HEK293 (cell line): ENCODE data around the gene DCAF15.

Source experiments
- EGR2 ChIP-seq: fragments of 450-650 bp; formaldehyde crosslinking; IDR thresholded peaks from 2 replicates; pipeline ENCODE4 v1.5.1; 2016; ENCODE audit warnings: low read depth, missing biosample characterization, missing genetic modification characterization
- HOXC10 ChIP-seq: sonication (generic); formaldehyde crosslinking; IDR thresholded peaks from 2 replicates; pipeline ENCODE4 v1.8.1; 2023; ENCODE audit warnings: mild to moderate bottlenecking, missing genetic modification reagents
- KLF1 ChIP-seq: fragments of 450-650 bp; formaldehyde crosslinking; IDR thresholded peaks from 2 replicates; pipeline ENCODE4 v1.5.1; 2016; ENCODE audit warnings: missing biosample characterization, missing genetic modification characterization
- KLF10 ChIP-seq: fragments of 450-650 bp; IDR thresholded peaks from 2 replicates; pipeline ENCODE4 v1.5.1; 2018; ENCODE audit warnings: missing biosample characterization, mild to moderate bottlenecking, missing genetic modification characterization
- RBAK ChIP-seq: fragments of 450-650 bp; formaldehyde crosslinking; IDR thresholded peaks from 2 replicates; pipeline ENCODE4 v1.5.1; 2016; ENCODE audit warnings: missing biosample characterization, missing genetic modification characterization
- ZBTB1 ChIP-seq: fragments of 450-650 bp; formaldehyde crosslinking; IDR thresholded peaks from 2 replicates; pipeline ENCODE4 v1.5.1; 2016; ENCODE audit warnings: missing biosample characterization, missing genetic modification characterization
- ZBTB20 ChIP-seq: fragments of 450-650 bp; formaldehyde crosslinking; IDR thresholded peaks from 2 replicates; pipeline ENCODE4 v1.5.1; 2016; ENCODE audit warnings: missing biosample characterization, missing genetic modification characterization
- ZFHX2 ChIP-seq: fragments of 450-650 bp; formaldehyde crosslinking; conservative IDR thresholded peaks from 2 replicates; pipeline ENCODE4 v1.5.1; 2016; ENCODE audit warnings: missing biosample characterization, missing genetic modification characterization
- ZNF112 ChIP-seq: fragments of 450-650 bp; formaldehyde crosslinking; IDR thresholded peaks from 2 replicates; pipeline ENCODE4 v1.5.0; 2017; ENCODE audit warnings: missing biosample characterization, missing genetic modification characterization
- ZNF19 ChIP-seq: fragments of 450-650 bp; formaldehyde crosslinking; IDR thresholded peaks from 2 replicates; pipeline ENCODE4; 2016; ENCODE audit warnings: missing biosample characterization, missing genetic modification characterization, low read depth
- ZNF24 ChIP-seq: fragments of 450-650 bp; formaldehyde crosslinking; IDR thresholded peaks from 2 replicates; pipeline ENCODE4 v1.5.1; 2016; ENCODE audit warnings: missing biosample characterization, missing genetic modification characterization
- ZNF248 ChIP-seq: fragments of 450-650 bp; formaldehyde crosslinking; IDR thresholded peaks from 2 replicates; pipeline ENCODE4 v1.5.1; 2017; ENCODE audit warnings: missing biosample characterization, missing genetic modification characterization
- ZNF266 ChIP-seq: fragments of 450-650 bp; formaldehyde crosslinking; IDR thresholded peaks from 2 replicates; pipeline ENCODE4 v1.5.1; 2016; ENCODE audit warnings: missing biosample characterization, missing genetic modification characterization, low read depth
- ZNF529 ChIP-seq: fragments of 450-650 bp; formaldehyde crosslinking; IDR thresholded peaks from 2 replicates; pipeline ENCODE4 v1.5.1; 2017; ENCODE audit warnings: missing genetic modification characterization, missing biosample characterization; ENCODE audit not compliant: insufficient replicate concordance
- ZNF558 ChIP-seq: fragments of 450-650 bp; formaldehyde crosslinking; IDR thresholded peaks from 2 replicates; pipeline ENCODE4 v1.5.1; 2016; ENCODE audit warnings: missing biosample characterization, missing genetic modification characterization
- ZNF560 ChIP-seq: fragments of 450-650 bp; formaldehyde crosslinking; IDR thresholded peaks from 2 replicates; pipeline ENCODE4 v1.5.1; 2017; ENCODE audit warnings: missing biosample characterization, missing genetic modification characterization, borderline replicate concordance
- ZNF621 ChIP-seq: fragments of 450-650 bp; formaldehyde crosslinking; IDR thresholded peaks from 2 replicates; pipeline ENCODE4 v1.5.1; 2017; ENCODE audit warnings: missing biosample characterization, missing genetic modification characterization
- ZNF830 ChIP-seq: fragments of 450-650 bp; IDR thresholded peaks from 2 replicates; pipeline ENCODE4 v1.5.0; 2018; ENCODE audit warnings: missing biosample characterization, missing genetic modification characterization, low read depth, mild to moderate bottlenecking, moderate library complexity
- ZNF837 ChIP-seq: fragments of 450-650 bp; formaldehyde crosslinking; IDR thresholded peaks from 2 replicates; pipeline ENCODE4 v1.5.1; 2016; ENCODE audit warnings: missing biosample characterization, missing genetic modification characterization
- ZNF843 ChIP-seq: fragments of 450-650 bp; formaldehyde crosslinking; IDR thresholded peaks from 2 replicates; pipeline ENCODE4 v1.5.1; 2016; ENCODE audit warnings: missing biosample characterization, missing genetic modification characterization
- ZSCAN16 ChIP-seq: fragments of 450-650 bp; formaldehyde crosslinking; IDR thresholded peaks from 2 replicates; pipeline ENCODE4 v1.5.1; 2016; ENCODE audit warnings: missing biosample characterization, missing genetic modification characterization
- ZSCAN23 ChIP-seq: fragments of 450-650 bp; formaldehyde crosslinking; IDR thresholded peaks from 2 replicates; pipeline ENCODE4 v1.5.1; 2016; ENCODE audit warnings: missing biosample characterization, missing genetic modification characterization
- ZXDB ChIP-seq: fragments of 450-650 bp; formaldehyde crosslinking; IDR thresholded peaks from 2 replicates; pipeline ENCODE4 v1.5.1; 2016; ENCODE audit warnings: missing biosample characterization, missing genetic modification characterization
- TF ChIP-seq, protein P1 (sequence below): fragments of 450-650 bp; formaldehyde crosslinking; IDR thresholded peaks from 2 replicates; pipeline ENCODE4 v1.5.1; 2017; ENCODE audit warnings: missing biosample characterization, mild to moderate bottlenecking, missing genetic modification characterization, moderate library complexity
- TF ChIP-seq, protein P2 (sequence below): fragments of 450-650 bp; formaldehyde crosslinking; IDR thresholded peaks from 2 replicates; pipeline ENCODE4 v1.5.1; 2016; ENCODE audit warnings: missing biosample characterization, missing genetic modification characterization, borderline replicate concordance
- TF ChIP-seq, protein P3 (sequence below): fragments of 450-650 bp; formaldehyde crosslinking; IDR thresholded peaks from 2 replicates; pipeline ENCODE4 v1.5.1; 2016; ENCODE audit warnings: missing biosample characterization, missing genetic modification characterization
- TF ChIP-seq, protein P4 (sequence below): fragments of 450-650 bp; formaldehyde crosslinking; IDR thresholded peaks from 2 replicates; pipeline ENCODE4 v1.5.1; 2016; ENCODE audit warnings: missing biosample characterization, missing genetic modification characterization, low read depth
- TF ChIP-seq, protein P5 (sequence below): fragments of 450-650 bp; formaldehyde crosslinking; IDR thresholded peaks from 2 replicates; pipeline ENCODE4 v1.5.1; 2016; ENCODE audit warnings: missing biosample characterization, missing genetic modification characterization
- TF ChIP-seq, protein P6 (sequence below): fragments of 450-650 bp; formaldehyde crosslinking; IDR thresholded peaks from 2 replicates; pipeline ENCODE4 v1.5.1; 2016; ENCODE audit warnings: missing biosample characterization, missing genetic modification characterization

The DCAF15 gene

DNA sequence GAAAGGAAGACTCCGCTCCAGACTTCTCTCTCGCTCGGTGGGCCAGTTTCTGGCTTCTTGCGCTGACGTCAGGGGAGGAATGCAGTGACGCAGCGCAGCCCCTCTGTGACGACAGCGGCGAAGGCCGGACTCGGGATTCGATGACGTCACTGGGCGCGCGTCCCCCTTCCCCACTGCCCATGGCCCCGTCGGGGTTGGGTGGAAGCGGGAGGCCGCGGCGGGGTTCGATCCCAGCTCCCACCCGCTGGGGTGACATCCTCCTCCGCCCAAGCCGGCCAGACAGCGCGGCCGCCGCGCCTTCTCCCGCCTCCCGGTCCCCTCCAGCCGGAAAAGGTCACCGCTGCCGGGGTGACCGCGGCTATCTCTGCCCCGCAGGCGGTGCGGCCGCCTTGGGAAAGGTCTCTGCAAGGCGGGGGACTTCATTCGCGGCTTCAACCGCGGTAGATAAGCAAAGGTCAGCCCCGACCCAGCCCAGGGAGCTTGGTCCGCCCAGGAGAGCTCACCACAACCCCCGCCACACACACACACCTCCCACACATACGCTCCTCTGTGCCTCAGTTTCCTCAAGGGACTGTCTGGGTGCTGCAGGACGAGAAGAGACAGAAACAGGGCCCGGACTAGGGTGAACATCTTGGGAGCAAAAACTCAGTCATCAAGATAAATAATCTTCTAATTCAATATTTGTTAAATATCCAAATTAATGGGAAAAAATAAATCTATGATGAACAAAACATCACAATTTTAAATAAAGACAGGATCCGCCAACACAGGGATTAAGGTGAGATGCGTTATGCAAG is 54.7 kb downstream of the DCAF15 start (continued):
- TF ChIP-seq RBAK (tag by site-specific recombination), result no peak
- TF ChIP-seq ZXDB (tag by site-specific recombination), result peak; percentile 96
- TF ChIP-seq ZNF843 (tag by site-specific recombination), result peak; percentile 76
- no peak for TF ChIP-seq HOXC10 (CRISPR knock-in tag)
- peak; percentile 88 for TF ChIP-seq KLF10 (tag by site-specific recombination)
- TF ChIP-seq, protein P1, sequence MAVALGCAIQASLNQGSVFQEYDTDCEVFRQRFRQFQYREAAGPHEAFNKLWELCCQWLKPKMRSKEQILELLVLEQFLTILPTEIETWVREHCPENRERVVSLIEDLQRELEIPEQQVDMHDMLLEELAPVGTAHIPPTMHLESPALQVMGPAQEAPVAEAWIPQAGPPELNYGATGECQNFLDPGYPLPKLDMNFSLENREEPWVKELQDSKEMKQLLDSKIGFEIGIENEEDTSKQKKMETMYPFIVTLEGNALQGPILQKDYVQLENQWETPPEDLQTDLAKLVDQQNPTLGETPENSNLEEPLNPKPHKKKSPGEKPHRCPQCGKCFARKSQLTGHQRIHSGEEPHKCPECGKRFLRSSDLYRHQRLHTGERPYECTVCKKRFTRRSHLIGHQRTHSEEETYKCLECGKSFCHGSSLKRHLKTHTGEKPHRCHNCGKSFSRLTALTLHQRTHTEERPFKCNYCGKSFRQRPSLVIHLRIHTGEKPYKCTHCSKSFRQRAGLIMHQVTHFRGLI, result peak; percentile 55; the same call in 1 of the 2 replicates
- peak; percentile 66 for TF ChIP-seq EGR2 (tag by site-specific recombination)
- no peak for TF ChIP-seq ZNF837
- peak; percentile 51; the same call in 1 of the 2 replicates for TF ChIP-seq ZSCAN16 (tag by site-specific recombination)
- no peak for TF ChIP-seq ZNF112 (tag by site-specific recombination)
- TF ChIP-seq ZSCAN23 (tag by site-specific recombination), result peak; percentile 92
- TF ChIP-seq ZNF266 (tag by site-specific recombination), result no peak
- TF ChIP-seq KLF1 (tag by site-specific recombination), result peak; percentile 79
- TF ChIP-seq, protein P2, sequence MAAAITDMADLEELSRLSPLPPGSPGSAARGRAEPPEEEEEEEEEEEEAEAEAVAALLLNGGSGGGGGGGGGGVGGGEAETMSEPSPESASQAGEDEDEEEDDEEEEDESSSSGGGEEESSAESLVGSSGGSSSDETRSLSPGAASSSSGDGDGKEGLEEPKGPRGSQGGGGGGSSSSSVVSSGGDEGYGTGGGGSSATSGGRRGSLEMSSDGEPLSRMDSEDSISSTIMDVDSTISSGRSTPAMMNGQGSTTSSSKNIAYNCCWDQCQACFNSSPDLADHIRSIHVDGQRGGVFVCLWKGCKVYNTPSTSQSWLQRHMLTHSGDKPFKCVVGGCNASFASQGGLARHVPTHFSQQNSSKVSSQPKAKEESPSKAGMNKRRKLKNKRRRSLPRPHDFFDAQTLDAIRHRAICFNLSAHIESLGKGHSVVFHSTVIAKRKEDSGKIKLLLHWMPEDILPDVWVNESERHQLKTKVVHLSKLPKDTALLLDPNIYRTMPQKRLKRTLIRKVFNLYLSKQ (tag by site-specific recombination), result no peak
- TF ChIP-seq ZNF621, result no peak
- TF ChIP-seq, protein P3, sequence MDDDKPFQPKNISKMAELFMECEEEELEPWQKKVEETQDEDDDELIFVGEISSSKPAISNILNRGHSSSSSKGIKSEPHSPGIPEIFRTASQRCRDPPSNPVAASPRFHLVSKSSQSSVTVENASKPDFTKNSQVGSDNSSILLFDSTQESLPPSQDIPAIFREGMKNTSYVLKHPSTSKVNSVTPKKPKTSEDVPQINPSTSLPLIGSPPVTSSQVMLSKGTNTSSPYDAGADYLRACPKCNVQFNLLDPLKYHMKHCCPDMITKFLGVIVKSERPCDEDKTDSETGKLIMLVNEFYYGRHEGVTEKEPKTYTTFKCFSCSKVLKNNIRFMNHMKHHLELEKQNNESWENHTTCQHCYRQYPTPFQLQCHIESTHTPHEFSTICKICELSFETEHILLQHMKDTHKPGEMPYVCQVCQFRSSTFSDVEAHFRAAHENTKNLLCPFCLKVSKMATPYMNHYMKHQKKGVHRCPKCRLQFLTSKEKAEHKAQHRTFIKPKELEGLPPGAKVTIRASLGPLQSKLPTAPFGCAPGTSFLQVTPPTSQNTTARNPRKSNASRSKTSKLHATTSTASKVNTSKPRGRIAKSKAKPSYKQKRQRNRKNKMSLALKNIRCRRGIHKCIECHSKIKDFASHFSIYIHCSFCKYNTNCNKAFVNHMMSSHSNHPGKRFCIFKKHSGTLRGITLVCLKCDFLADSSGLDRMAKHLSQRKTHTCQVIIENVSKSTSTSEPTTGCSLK, result no peak
- TF ChIP-seq ZNF830 (tag by site-specific recombination), result no peak
- TF ChIP-seq ZNF248 (tag by site-specific recombination), result no peak
- 0 out of 2 replicates have a peak, but pooled peaks have one; percentile 34 for TF ChIP-seq ZNF558
- TF ChIP-seq, protein P4, sequence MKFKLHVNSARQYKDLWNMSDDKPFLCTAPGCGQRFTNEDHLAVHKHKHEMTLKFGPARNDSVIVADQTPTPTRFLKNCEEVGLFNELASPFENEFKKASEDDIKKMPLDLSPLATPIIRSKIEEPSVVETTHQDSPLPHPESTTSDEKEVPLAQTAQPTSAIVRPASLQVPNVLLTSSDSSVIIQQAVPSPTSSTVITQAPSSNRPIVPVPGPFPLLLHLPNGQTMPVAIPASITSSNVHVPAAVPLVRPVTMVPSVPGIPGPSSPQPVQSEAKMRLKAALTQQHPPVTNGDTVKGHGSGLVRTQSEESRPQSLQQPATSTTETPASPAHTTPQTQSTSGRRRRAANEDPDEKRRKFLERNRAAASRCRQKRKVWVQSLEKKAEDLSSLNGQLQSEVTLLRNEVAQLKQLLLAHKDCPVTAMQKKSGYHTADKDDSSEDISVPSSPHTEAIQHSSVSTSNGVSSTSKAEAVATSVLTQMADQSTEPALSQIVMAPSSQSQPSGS, result peak; percentile 100
- TF ChIP-seq ZNF19, result no peak; the same call in 1 of the 2 replicates
- TF ChIP-seq ZFHX2, result peak; percentile 64
- TF ChIP-seq, protein P5, sequence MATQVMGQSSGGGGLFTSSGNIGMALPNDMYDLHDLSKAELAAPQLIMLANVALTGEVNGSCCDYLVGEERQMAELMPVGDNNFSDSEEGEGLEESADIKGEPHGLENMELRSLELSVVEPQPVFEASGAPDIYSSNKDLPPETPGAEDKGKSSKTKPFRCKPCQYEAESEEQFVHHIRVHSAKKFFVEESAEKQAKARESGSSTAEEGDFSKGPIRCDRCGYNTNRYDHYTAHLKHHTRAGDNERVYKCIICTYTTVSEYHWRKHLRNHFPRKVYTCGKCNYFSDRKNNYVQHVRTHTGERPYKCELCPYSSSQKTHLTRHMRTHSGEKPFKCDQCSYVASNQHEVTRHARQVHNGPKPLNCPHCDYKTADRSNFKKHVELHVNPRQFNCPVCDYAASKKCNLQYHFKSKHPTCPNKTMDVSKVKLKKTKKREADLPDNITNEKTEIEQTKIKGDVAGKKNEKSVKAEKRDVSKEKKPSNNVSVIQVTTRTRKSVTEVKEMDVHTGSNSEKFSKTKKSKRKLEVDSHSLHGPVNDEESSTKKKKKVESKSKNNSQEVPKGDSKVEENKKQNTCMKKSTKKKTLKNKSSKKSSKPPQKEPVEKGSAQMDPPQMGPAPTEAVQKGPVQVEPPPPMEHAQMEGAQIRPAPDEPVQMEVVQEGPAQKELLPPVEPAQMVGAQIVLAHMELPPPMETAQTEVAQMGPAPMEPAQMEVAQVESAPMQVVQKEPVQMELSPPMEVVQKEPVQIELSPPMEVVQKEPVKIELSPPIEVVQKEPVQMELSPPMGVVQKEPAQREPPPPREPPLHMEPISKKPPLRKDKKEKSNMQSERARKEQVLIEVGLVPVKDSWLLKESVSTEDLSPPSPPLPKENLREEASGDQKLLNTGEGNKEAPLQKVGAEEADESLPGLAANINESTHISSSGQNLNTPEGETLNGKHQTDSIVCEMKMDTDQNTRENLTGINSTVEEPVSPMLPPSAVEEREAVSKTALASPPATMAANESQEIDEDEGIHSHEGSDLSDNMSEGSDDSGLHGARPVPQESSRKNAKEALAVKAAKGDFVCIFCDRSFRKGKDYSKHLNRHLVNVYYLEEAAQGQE (tag by site-specific recombination), result 0 out of 2 replicates have a peak, but pooled peaks have one; percentile 38
- no peak for TF ChIP-seq ZNF529
- TF ChIP-seq ZBTB20 (tag by site-specific recombination), result peak; percentile 90
- 0 out of 2 replicates have a peak, but pooled peaks have one; percentile 26 for TF ChIP-seq ZBTB1
- TF ChIP-seq ZNF24 (tag by site-specific recombination), result peak; percentile 96
- TF ChIP-seq, protein P6, sequence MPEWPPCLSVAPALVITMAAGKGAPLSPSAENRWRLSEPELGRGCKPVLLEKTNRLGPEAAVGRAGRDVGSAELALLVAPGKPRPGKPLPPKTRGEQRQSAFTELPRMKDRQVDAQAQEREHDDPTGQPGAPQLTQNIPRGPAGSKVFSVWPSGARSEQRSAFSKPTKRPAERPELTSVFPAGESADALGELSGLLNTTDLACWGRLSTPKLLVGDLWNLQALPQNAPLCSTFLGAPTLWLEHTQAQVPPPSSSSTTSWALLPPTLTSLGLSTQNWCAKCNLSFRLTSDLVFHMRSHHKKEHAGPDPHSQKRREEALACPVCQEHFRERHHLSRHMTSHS (tag by site-specific recombination), result no peak; the same call in 1 of the 2 replicates
- no peak for TF ChIP-seq ZNF560 (tag by site-specific recombination)
